ENCODE measurements around the gene CSH1. TPM values are rescaled to one million over a fixed set of nuclear protein-coding genes. Genes with fewer than 3 reads are reported as not detected.

The CSH1 gene
- total RNA-seq, 1 experiment from 2014 or later = not detected

DNA sequence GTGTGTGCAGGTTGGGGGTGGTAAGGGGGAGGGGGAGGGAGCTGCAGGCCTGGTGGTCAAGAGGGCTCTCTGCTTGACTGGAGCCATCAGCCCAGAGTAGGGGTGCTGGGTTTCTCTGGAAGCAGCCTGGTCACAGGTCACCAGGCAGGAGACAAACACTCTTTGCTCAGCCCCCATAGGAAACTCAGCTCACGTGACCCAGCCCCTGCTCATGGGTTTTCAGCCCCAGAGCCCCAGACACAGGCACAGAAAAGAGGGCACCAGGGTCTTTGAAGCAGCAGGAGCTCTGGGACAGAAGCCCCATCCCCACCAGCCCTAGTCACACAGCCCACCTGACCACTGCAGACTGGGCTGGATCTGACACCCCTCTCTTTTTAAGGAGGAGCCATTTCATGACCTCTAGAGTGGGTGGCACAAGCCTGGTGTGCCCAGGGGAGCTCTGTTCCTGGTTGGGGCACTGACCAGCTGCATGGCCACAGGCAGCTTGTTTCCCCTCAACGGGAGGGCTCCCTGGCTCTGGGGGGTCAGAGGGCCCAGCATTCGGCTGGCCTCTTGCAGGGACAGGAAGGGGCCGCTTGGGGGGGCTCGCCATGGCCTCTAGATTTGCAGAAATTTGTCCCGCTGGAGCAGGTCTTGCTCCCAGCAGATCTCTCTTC is 49.5 kb upstream of the CSH1 start:
- no peak overlapping the region for H3K4ac ChIP-seq (ENCODE audit: low read depth, low read length)
- H3K27me3 ChIP-seq (ENCODE audit: insufficient read depth, low read length) = no peaks in the 10 kb centered on the region
- no peaks in the 10 kb centered on the region for H3K4me1 ChIP-seq (ENCODE audit: insufficient read depth, low read length)
- no peak overlapping the region for H3K56ac ChIP-seq (ENCODE audit: insufficient read length, low read depth, low read length)
- H3K14ac ChIP-seq (ENCODE audit: insufficient read depth, low read length) = no peak overlapping the region
- TF ChIP-seq, protein P1, sequence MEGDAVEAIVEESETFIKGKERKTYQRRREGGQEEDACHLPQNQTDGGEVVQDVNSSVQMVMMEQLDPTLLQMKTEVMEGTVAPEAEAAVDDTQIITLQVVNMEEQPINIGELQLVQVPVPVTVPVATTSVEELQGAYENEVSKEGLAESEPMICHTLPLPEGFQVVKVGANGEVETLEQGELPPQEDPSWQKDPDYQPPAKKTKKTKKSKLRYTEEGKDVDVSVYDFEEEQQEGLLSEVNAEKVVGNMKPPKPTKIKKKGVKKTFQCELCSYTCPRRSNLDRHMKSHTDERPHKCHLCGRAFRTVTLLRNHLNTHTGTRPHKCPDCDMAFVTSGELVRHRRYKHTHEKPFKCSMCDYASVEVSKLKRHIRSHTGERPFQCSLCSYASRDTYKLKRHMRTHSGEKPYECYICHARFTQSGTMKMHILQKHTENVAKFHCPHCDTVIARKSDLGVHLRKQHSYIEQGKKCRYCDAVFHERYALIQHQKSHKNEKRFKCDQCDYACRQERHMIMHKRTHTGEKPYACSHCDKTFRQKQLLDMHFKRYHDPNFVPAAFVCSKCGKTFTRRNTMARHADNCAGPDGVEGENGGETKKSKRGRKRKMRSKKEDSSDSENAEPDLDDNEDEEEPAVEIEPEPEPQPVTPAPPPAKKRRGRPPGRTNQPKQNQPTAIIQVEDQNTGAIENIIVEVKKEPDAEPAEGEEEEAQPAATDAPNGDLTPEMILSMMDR (conservative IDR thresholded peaks at IDR 0.05) = no peak
- H3K79me2 ChIP-seq (ENCODE audit: insufficient read depth, low read length) = no peaks in the 10 kb centered on the region
- H3T11ph ChIP-seq (ENCODE audit: low read length) = no peak overlapping the region
- Mint-ChIP-seq H3K4me1 (peaks cover 2 to 6% of the 10 kb centered on the region in 2 experiments; a peak in 2 of 4 replicates), H3K27me3 (ENCODE audit: low read depth) (peaks cover 3% of the 10 kb centered on the region; the same call in 1 of the 2 replicates), H3K9me3 (no peaks in the 10 kb centered on the region), H3K36me3 (ENCODE audit: insufficient read depth in 1 of 3, low read depth in 3 of 3) (peaks cover 9 to 26% (median 11%) of the 10 kb centered on the region in 3 experiments; a peak in 6 of 7 replicates), H3K4me3 (no peak overlapping the region), H3K27ac (no peak overlapping the region)
- no peak overlapping the region for H3K23ac ChIP-seq (ENCODE audit: insufficient read length, low read depth, low read length)
- H4K91ac ChIP-seq (ENCODE audit: insufficient read length, low read depth, low read length) = no peak overlapping the region
- no peaks in the 10 kb centered on the region for H3K79me1 ChIP-seq (ENCODE audit: insufficient read depth, low read depth, low read length, poor library complexity, severe bottlenecking)
- DNase-seq = no peak
- H3K9ac ChIP-seq (ENCODE audit: extremely low read depth, insufficient read length, low read length) = no peak overlapping the region
- H2AFZ ChIP-seq (ENCODE audit: low read length) = no peak overlapping the region
- no peak overlapping the region for H2AK5ac ChIP-seq (ENCODE audit: insufficient read length, low read length)
- WGBS (ENCODE audit: extremely low coverage, insufficient read length, low lambda C conversion rate) = no CpG with 5 or more reads among the region's 6 CpGs
- H2BK15ac ChIP-seq (ENCODE audit: low read depth, low read length) = no peak overlapping the region
- H2BK120ac ChIP-seq (ENCODE audit: low read depth, low read length, poor library complexity, severe bottlenecking) = no peak overlapping the region
- H2BK5ac ChIP-seq (ENCODE audit: insufficient read length, low read length) = no peak overlapping the region
- no peaks in the 10 kb centered on the region for H3K9me3 ChIP-seq (ENCODE audit: control insufficient read depth, low read depth, low read length)
- no peak overlapping the region for H3K4me2 ChIP-seq (ENCODE audit: insufficient read depth, insufficient read length, low read length)
- H4K20me1 ChIP-seq (ENCODE audit: control insufficient read depth, insufficient read depth, insufficient read length) = no peaks in the 10 kb centered on the region
- H2BK20ac ChIP-seq (ENCODE audit: low read depth, low read length, poor library complexity, severe bottlenecking) = no peak overlapping the region
- no peak overlapping the region for H2BK12ac ChIP-seq (ENCODE audit: insufficient read length, low read depth, low read length)
- H3K23me2 ChIP-seq (ENCODE audit: insufficient read length, low read depth, low read length, poor library complexity, severe bottlenecking) = no peaks in the 10 kb centered on the region
- no peak overlapping the region for H4K8ac ChIP-seq (replicated peaks; ENCODE audit: insufficient read length, low read depth, low read length)
- no peak overlapping the region for H3K18ac ChIP-seq (ENCODE audit: insufficient read length, low read depth, low read length)
- no peak overlapping the region for H4K5ac ChIP-seq (ENCODE audit: insufficient read length, low read depth, low read length)
- H3K27ac ChIP-seq (ENCODE audit: insufficient read length, low read depth, low read length) = no peak overlapping the region
